WTC11 (cell line): Measurements from ENCODE around the gene SPNS1. TPM values are rescaled to one million over a fixed set of nuclear protein-coding genes. Genes with fewer than 3 reads are reported as not detected.

Experiments used
- ATAC-seq: fragments of 200-7000 bp; cut with Tn5 transposase; 2 replicates; pipeline ENCODE4 v1.10.0; 2021; ENCODE audit warnings: mild to moderate bottlenecking, moderate library complexity
- CTCF ChIA-PET: fragments of 300-600 bp; sonication (Branson Sonifier 250); formaldehyde crosslinking; loops from one replicate; lab custom pipeline; 2021; ENCODE audit warnings: antibody characterized with exemption; lab: Charles Lee
- POLR2A ChIA-PET: fragments of 350-600 bp; sonication (Branson Sonifier 250); formaldehyde crosslinking; loops from one replicate; lab custom pipeline; 2021; ENCODE audit warnings: antibody characterized with exemption; lab: Charles Lee
- DNase-seq: peaks from one replicate; pipeline ENCODE4 v3.0.0; 2021; ENCODE audit warnings: low spot score
- H3K27ac Mint-ChIP-seq: 2 replicates; pipeline ENCODE4 v1.8.0; 2021; ENCODE audit warnings: mixed read lengths
- H3K27me3 Mint-ChIP-seq: 2 replicates; pipeline ENCODE4 v1.8.0; 2021; ENCODE audit warnings: low read depth, mild to moderate bottlenecking, moderate library complexity, mixed read lengths
- H3K36me3 Mint-ChIP-seq: 2 replicates; pipeline ENCODE4 v1.8.0; 2021; ENCODE audit warnings: mixed read lengths
- H3K4me1 Mint-ChIP-seq: 2 replicates; pipeline ENCODE4 v1.8.0; 2022; ENCODE audit warnings: mixed read lengths
- H3K4me3 Mint-ChIP-seq: 2 replicates; pipeline ENCODE4 v1.8.0; 2021; ENCODE audit warnings: mild to moderate bottlenecking, moderate library complexity, mixed read lengths
- H3K9me3 Mint-ChIP-seq: 2 replicates; pipeline ENCODE4 v1.8.0; 2021; ENCODE audit warnings: mixed read lengths
- ATF1 ChIP-seq: sonication (generic); formaldehyde crosslinking; IDR thresholded peaks from 2 replicates; pipeline ENCODE4 v1.8.1; 2023; ENCODE audit warnings: mild to moderate bottlenecking, moderate library complexity, missing genetic modification reagents
- CBFB ChIP-seq: sonication (generic); formaldehyde crosslinking; IDR thresholded peaks from 2 replicates; pipeline ENCODE4 v1.8.1; 2022; ENCODE audit warnings: mild to moderate bottlenecking, low read depth, missing genetic modification reagents
- CREM ChIP-seq: sonication (generic); formaldehyde crosslinking; IDR thresholded peaks from 2 replicates; pipeline ENCODE4 v1.8.1; 2022; ENCODE audit warnings: mild to moderate bottlenecking, missing genetic modification reagents, moderate library complexity
- ESRRA ChIP-seq: sonication (generic); formaldehyde crosslinking; IDR thresholded peaks from 2 replicates; pipeline ENCODE4 v1.8.1; 2022; ENCODE audit warnings: mild to moderate bottlenecking, missing genetic modification reagents, borderline replicate concordance
- FOXJ3 ChIP-seq: sonication (generic); formaldehyde crosslinking; IDR thresholded peaks from 2 replicates; pipeline ENCODE4 v1.9.0; 2021; ENCODE audit warnings: missing genetic modification reagents, mild to moderate bottlenecking, borderline replicate concordance
- GABPB1 ChIP-seq: sonication (generic); formaldehyde crosslinking; IDR thresholded peaks from 2 replicates; pipeline ENCODE4 v1.8.1; 2023; ENCODE audit warnings: mild to moderate bottlenecking, missing genetic modification reagents
- GTF2I ChIP-seq: fragments of 250-450 bp; sonication (Bioruptor Pico); conservative IDR thresholded peaks from 2 replicates; pipeline ENCODE4 v1.4.0; 2021; ENCODE audit warnings: mild to moderate bottlenecking
- NFE2L1 ChIP-seq: sonication (generic); formaldehyde crosslinking; IDR thresholded peaks from 2 replicates; pipeline ENCODE4 v1.8.1; 2023; ENCODE audit warnings: missing genetic modification reagents
- NFYB ChIP-seq: sonication (generic); formaldehyde crosslinking; conservative IDR thresholded peaks from 2 replicates; pipeline ENCODE4 v1.8.0; 2022; ENCODE audit warnings: low read depth, missing genetic modification reagents
- OVOL2 ChIP-seq: fragments of 250-450 bp; sonication (Bioruptor Pico); IDR thresholded peaks from 2 replicates; pipeline ENCODE4 v1.9.0; 2021; ENCODE audit warnings: mild to moderate bottlenecking, borderline replicate concordance
- TCF7 ChIP-seq: sonication (generic); formaldehyde crosslinking; IDR thresholded peaks from 2 replicates; pipeline ENCODE4 v1.8.0; 2022; ENCODE audit warnings: mild to moderate bottlenecking, low read depth, missing genetic modification reagents, moderate library complexity
- ZBTB21 ChIP-seq: sonication (generic); formaldehyde crosslinking; IDR thresholded peaks from 2 replicates; pipeline ENCODE4 v1.8.1; 2023; ENCODE audit warnings: mild to moderate bottlenecking, missing genetic modification reagents, borderline replicate concordance
- total RNA-seq: library from RNA; stranded (reverse); gene quantifications from 3 replicates; pipeline ENCODE4 v1.2.3, GENCODE V29; 2021
- TF ChIP-seq, protein P1 (sequence below): sonication (generic); formaldehyde crosslinking; IDR thresholded peaks from 2 replicates; pipeline ENCODE4 v1.8.1; 2023; ENCODE audit warnings: mild to moderate bottlenecking, missing genetic modification reagents, moderate library complexity
- TF ChIP-seq, protein P2 (sequence below): sonication (generic); formaldehyde crosslinking; IDR thresholded peaks from 2 replicates; pipeline ENCODE4 v1.8.1; 2023; ENCODE audit warnings: mild to moderate bottlenecking, moderate library complexity, missing genetic modification reagents
- TF ChIP-seq, protein P3 (sequence below): sonication (generic); formaldehyde crosslinking; IDR thresholded peaks from 2 replicates; pipeline ENCODE4 v1.8.1; 2022; ENCODE audit warnings: mild to moderate bottlenecking, moderate library complexity, missing genetic modification reagents
- TF ChIP-seq, protein P4 (sequence below): sonication (generic); formaldehyde crosslinking; IDR thresholded peaks from 2 replicates; pipeline ENCODE4 v1.8.0; 2022; ENCODE audit warnings: missing genetic modification reagents
- TF ChIP-seq, protein P5 (sequence below): sonication (generic); formaldehyde crosslinking; IDR thresholded peaks from 2 replicates; pipeline ENCODE4 v1.8.1; 2023; ENCODE audit warnings: mild to moderate bottlenecking, missing genetic modification reagents
- TF ChIP-seq, protein P6 (sequence below): sonication (generic); formaldehyde crosslinking; IDR thresholded peaks from 2 replicates; pipeline ENCODE4 v1.8.1; 2023; ENCODE audit warnings: mild to moderate bottlenecking, missing genetic modification reagents, borderline replicate concordance
- TF ChIP-seq, protein P7 (sequence below): fragments of 250-450 bp; sonication (Bioruptor Pico); IDR thresholded peaks from 2 replicates; pipeline ENCODE4 v1.9.0; 2021; ENCODE audit warnings: mild to moderate bottlenecking, borderline replicate concordance

The SPNS1 gene
- total RNA-seq, 1 experiment from 2014 or later: 64.4 TPM

DNA sequence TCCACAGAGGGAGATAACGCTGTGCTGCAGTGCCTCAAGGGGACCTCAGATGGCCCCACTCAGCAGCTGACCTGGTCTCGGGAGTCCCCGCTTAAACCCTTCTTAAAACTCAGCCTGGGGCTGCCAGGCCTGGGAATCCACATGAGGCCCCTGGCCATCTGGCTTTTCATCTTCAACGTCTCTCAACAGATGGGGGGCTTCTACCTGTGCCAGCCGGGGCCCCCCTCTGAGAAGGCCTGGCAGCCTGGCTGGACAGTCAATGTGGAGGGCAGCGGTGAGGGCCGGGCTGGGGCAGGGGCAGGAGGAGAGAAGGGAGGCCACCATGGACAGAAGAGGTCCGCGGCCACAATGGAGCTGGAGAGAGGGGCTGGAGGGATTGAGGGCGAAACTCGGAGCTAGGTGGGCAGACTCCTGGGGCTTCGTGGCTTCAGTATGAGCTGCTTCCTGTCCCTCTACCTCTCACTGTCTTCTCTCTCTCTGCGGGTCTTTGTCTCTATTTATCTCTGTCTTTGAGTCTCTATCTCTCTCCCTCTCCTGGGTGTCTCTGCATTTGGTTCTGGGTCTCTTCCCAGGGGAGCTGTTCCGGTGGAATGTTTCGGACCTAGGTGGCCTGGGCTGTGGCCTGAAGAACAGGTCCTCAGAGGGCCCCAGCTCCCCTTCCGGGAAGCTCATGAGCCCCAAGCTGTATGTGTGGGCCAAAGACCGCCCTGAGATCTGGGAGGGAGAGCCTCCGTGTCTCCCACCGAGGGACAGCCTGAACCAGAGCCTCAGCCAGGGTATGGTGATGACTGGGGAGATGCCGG, 42.0 kb upstream of the SPNS1 start:
- no peak for DNase-seq
- Mint-ChIP-seq H3K36me3 (no peaks in the 10 kb centered on the region), H3K9me3 (no peaks in the 10 kb centered on the region), H3K27me3 (peaks cover 14% of the 10 kb centered on the region), H3K4me1 (peaks cover 8% of the 10 kb centered on the region), H3K4me3 (no peak overlapping the region), H3K27ac (peak overlapping the region; percentile 76; the same call in 1 of the 2 replicates)
- no peak for ATAC-seq
- POLR2A ChIA-PET: interaction anchor here (0.5 kb wide), 1 partner anchor 9 kb away, joined by 4 read pairs; no protein-coding TSS in a partner anchor
- CTCF ChIA-PET: interaction anchor here (0.6 to 1.7 kb wide), 4 partner anchors 8 to 21 kb away, joined by 3 to 10 read pairs (median 4); partner anchors contain the start of gene RABEP2
- no peak for TF ChIP-seq CBFB (CRISPR knock-in tag)
- no peak for TF ChIP-seq ATF1 (CRISPR knock-in tag)
- no peak for TF ChIP-seq GTF2I (CRISPR knock-in tag)
- no peak for TF ChIP-seq ZBTB21 (CRISPR knock-in tag)
- TF ChIP-seq OVOL2 (CRISPR knock-in tag): no peak
- TF ChIP-seq, protein P1, sequence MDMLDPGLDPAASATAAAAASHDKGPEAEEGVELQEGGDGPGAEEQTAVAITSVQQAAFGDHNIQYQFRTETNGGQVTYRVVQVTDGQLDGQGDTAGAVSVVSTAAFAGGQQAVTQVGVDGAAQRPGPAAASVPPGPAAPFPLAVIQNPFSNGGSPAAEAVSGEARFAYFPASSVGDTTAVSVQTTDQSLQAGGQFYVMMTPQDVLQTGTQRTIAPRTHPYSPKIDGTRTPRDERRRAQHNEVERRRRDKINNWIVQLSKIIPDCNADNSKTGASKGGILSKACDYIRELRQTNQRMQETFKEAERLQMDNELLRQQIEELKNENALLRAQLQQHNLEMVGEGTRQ: no peak
- no peak for TF ChIP-seq TCF7 (CRISPR knock-in tag)
- TF ChIP-seq, protein P2, sequence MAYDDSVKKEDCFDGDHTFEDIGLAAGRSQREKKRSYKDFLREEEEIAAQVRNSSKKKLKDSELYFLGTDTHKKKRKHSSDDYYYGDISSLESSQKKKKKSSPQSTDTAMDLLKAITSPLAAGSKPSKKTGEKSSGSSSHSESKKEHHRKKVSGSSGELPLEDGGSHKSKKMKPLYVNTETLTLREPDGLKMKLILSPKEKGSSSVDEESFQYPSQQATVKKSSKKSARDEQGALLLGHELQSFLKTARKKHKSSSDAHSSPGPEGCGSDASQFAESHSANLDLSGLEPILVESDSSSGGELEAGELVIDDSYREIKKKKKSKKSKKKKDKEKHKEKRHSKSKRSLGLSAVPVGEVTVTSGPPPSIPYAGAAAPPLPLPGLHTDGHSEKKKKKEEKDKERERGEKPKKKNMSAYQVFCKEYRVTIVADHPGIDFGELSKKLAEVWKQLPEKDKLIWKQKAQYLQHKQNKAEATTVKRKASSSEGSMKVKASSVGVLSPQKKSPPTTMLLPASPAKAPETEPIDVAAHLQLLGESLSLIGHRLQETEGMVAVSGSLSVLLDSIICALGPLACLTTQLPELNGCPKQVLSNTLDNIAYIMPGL (CRISPR knock-in tag): no peak
- TF ChIP-seq CREM (CRISPR knock-in tag): no peak
- TF ChIP-seq ESRRA (CRISPR knock-in tag): no peak
- TF ChIP-seq, protein P3, sequence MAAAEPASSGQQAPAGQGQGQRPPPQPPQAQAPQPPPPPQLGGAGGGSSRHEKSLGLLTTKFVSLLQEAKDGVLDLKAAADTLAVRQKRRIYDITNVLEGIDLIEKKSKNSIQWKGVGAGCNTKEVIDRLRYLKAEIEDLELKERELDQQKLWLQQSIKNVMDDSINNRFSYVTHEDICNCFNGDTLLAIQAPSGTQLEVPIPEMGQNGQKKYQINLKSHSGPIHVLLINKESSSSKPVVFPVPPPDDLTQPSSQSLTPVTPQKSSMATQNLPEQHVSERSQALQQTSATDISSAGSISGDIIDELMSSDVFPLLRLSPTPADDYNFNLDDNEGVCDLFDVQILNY (CRISPR knock-in tag): no peak
- no peak for TF ChIP-seq NFYB
- no peak for TF ChIP-seq FOXJ3
- TF ChIP-seq NFE2L1 (CRISPR knock-in tag): no peak
- TF ChIP-seq, protein P4, sequence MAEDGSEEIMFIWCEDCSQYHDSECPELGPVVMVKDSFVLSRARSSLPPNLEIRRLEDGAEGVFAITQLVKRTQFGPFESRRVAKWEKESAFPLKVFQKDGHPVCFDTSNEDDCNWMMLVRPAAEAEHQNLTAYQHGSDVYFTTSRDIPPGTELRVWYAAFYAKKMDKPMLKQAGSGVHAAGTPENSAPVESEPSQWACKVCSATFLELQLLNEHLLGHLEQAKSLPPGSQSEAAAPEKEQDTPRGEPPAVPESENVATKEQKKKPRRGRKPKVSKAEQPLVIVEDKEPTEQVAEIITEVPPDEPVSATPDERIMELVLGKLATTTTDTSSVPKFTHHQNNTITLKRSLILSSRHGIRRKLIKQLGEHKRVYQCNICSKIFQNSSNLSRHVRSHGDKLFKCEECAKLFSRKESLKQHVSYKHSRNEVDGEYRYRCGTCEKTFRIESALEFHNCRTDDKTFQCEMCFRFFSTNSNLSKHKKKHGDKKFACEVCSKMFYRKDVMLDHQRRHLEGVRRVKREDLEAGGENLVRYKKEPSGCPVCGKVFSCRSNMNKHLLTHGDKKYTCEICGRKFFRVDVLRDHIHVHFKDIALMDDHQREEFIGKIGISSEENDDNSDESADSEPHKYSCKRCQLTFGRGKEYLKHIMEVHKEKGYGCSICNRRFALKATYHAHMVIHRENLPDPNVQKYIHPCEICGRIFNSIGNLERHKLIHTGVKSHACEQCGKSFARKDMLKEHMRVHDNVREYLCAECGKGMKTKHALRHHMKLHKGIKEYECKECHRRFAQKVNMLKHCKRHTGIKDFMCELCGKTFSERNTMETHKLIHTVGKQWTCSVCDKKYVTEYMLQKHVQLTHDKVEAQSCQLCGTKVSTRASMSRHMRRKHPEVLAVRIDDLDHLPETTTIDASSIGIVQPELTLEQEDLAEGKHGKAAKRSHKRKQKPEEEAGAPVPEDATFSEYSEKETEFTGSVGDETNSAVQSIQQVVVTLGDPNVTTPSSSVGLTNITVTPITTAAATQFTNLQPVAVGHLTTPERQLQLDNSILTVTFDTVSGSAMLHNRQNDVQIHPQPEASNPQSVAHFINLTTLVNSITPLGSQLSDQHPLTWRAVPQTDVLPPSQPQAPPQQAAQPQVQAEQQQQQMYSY: no peak
- TF ChIP-seq, protein P5, sequence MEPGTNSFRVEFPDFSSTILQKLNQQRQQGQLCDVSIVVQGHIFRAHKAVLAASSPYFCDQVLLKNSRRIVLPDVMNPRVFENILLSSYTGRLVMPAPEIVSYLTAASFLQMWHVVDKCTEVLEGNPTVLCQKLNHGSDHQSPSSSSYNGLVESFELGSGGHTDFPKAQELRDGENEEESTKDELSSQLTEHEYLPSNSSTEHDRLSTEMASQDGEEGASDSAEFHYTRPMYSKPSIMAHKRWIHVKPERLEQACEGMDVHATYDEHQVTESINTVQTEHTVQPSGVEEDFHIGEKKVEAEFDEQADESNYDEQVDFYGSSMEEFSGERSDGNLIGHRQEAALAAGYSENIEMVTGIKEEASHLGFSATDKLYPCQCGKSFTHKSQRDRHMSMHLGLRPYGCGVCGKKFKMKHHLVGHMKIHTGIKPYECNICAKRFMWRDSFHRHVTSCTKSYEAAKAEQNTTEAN (CRISPR knock-in tag): no peak
- TF ChIP-seq GABPB1 (CRISPR knock-in tag): no peak
- TF ChIP-seq, protein P6, sequence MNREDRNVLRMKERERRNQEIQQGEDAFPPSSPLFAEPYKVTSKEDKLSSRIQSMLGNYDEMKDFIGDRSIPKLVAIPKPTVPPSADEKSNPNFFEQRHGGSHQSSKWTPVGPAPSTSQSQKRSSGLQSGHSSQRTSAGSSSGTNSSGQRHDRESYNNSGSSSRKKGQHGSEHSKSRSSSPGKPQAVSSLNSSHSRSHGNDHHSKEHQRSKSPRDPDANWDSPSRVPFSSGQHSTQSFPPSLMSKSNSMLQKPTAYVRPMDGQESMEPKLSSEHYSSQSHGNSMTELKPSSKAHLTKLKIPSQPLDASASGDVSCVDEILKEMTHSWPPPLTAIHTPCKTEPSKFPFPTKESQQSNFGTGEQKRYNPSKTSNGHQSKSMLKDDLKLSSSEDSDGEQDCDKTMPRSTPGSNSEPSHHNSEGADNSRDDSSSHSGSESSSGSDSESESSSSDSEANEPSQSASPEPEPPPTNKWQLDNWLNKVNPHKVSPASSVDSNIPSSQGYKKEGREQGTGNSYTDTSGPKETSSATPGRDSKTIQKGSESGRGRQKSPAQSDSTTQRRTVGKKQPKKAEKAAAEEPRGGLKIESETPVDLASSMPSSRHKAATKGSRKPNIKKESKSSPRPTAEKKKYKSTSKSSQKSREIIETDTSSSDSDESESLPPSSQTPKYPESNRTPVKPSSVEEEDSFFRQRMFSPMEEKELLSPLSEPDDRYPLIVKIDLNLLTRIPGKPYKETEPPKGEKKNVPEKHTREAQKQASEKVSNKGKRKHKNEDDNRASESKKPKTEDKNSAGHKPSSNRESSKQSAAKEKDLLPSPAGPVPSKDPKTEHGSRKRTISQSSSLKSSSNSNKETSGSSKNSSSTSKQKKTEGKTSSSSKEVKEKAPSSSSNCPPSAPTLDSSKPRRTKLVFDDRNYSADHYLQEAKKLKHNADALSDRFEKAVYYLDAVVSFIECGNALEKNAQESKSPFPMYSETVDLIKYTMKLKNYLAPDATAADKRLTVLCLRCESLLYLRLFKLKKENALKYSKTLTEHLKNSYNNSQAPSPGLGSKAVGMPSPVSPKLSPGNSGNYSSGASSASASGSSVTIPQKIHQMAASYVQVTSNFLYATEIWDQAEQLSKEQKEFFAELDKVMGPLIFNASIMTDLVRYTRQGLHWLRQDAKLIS: no peak
- TF ChIP-seq, protein P7, sequence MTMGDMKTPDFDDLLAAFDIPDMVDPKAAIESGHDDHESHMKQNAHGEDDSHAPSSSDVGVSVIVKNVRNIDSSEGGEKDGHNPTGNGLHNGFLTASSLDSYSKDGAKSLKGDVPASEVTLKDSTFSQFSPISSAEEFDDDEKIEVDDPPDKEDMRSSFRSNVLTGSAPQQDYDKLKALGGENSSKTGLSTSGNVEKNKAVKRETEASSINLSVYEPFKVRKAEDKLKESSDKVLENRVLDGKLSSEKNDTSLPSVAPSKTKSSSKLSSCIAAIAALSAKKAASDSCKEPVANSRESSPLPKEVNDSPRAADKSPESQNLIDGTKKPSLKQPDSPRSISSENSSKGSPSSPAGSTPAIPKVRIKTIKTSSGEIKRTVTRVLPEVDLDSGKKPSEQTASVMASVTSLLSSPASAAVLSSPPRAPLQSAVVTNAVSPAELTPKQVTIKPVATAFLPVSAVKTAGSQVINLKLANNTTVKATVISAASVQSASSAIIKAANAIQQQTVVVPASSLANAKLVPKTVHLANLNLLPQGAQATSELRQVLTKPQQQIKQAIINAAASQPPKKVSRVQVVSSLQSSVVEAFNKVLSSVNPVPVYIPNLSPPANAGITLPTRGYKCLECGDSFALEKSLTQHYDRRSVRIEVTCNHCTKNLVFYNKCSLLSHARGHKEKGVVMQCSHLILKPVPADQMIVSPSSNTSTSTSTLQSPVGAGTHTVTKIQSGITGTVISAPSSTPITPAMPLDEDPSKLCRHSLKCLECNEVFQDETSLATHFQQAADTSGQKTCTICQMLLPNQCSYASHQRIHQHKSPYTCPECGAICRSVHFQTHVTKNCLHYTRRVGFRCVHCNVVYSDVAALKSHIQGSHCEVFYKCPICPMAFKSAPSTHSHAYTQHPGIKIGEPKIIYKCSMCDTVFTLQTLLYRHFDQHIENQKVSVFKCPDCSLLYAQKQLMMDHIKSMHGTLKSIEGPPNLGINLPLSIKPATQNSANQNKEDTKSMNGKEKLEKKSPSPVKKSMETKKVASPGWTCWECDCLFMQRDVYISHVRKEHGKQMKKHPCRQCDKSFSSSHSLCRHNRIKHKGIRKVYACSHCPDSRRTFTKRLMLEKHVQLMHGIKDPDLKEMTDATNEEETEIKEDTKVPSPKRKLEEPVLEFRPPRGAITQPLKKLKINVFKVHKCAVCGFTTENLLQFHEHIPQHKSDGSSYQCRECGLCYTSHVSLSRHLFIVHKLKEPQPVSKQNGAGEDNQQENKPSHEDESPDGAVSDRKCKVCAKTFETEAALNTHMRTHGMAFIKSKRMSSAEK (CRISPR knock-in tag): no peak
